ENCODE data around the gene WFS1.
A peak's percentile ranks its signal among the peaks of the same experiment; 100 is the strongest.

WFS1 gene

GRCh38 chr4:6339818-6340445 lies 70.3 kb downstream of the WFS1 start:
- DNase-seq (ENCODE audit: low spot score) = no peak

GRCh38 chr4:6340446-6341015 lies 70.9 kb downstream of the WFS1 start:
- DNase-seq (ENCODE audit: low spot score) = no peak

- no peak for DNase-seq (ENCODE audit: low spot score)
Measured at GRCh38 chr4:6341696-6342095, 72.0 kb downstream of the WFS1 start.

GRCh38 chr4:6342530-6343293 lies 73.1 kb downstream of the WFS1 start:
- peak; percentile 27 for DNase-seq (ENCODE audit: low spot score)

- DNase-seq (ENCODE audit: low spot score) = peak; percentile 89
Measured at GRCh38 chr4:6343939-6344408, 74.3 kb downstream of the WFS1 start.

- no peak for DNase-seq (ENCODE audit: low spot score)
Measured at GRCh38 chr4:6345096-6345830, 75.6 kb downstream of the WFS1 start.

- DNase-seq (ENCODE audit: low spot score) = no peak
Measured at GRCh38 chr4:6345866-6346265, 76.2 kb downstream of the WFS1 start.

GRCh38 chr4:6346373-6347110 lies 76.9 kb downstream of the WFS1 start:
- DNase-seq (ENCODE audit: low spot score) = no peak

GRCh38 chr4:6347511-6348045 lies 77.9 kb downstream of the WFS1 start:
- no peak for DNase-seq (ENCODE audit: low spot score)

- no peak for DNase-seq (ENCODE audit: low spot score)
Measured at GRCh38 chr4:6348408-6348807, 78.8 kb downstream of the WFS1 start.

- no peak for DNase-seq (ENCODE audit: low spot score)
Measured at GRCh38 chr4:6349896-6350603, 80.4 kb downstream of the WFS1 start.

GRCh38 chr4:6350646-6351045 lies 81.0 kb downstream of the WFS1 start:
- DNase-seq (ENCODE audit: low spot score) = no peak

GRCh38 chr4:6351246-6352000 lies 81.8 kb downstream of the WFS1 start:
- no peak for DNase-seq (ENCODE audit: low spot score)

- DNase-seq (ENCODE audit: low spot score) = no peak
Measured at GRCh38 chr4:6352031-6352692, 82.5 kb downstream of the WFS1 start.
